ENCODE data around the gene TBC1D22A. TPM values are rescaled to one million over a fixed set of nuclear protein-coding genes. Genes with fewer than 3 reads are reported as not detected.

Gene TBC1D22A
- total and polyA plus RNA-seq, 10 of the 15 experiments (the other 5 are each of a cell fraction or from before 2014, with no cell fraction given) = 0.63 to 44.7 (median 27.4) TPM

GRCh38 chr22:46963672-46964545, 201.5 kb downstream of the TBC1D22A start:
- intact Hi-C loops (cut with micrococcal nuclease; ENCODE audit: unreplicated experiment) (no loop called here), in situ Hi-C loops (cut with MboI) (loop anchor here (5.0 kb wide), 1 partner anchor 48 kb away; no protein-coding TSS in a partner anchor)
- no peak for FAIRE-seq
- ChIA-PET POLR2A (no interaction called here), SMC1A (ENCODE audit: uncharacterized antibody, unreplicated experiment) (no interaction called here), RAD21 (ENCODE audit: unreplicated experiment) (no interaction called here), CTCF (no interaction called here)
- Histone ChIP-seq H3K4me1 (ENCODE audit: control insufficient read depth, insufficient read depth, low read length) (peaks cover 6% of the 10 kb centered on the region; the same call in 1 of the 2 replicates), H4K20me1 (ENCODE audit: control insufficient read depth, insufficient read depth) (peaks cover 7% of the 10 kb centered on the region; the same call in 1 of the 2 replicates), H3K36me3 (ENCODE audit: control insufficient read depth in 2 of 2, insufficient read depth in 2 of 2, low read length in 1 of 2) (peaks cover 0 to 6% of the 10 kb centered on the region in 2 experiments; a peak in 3 of 4 replicates), H3K9ac (ENCODE audit: control insufficient read depth, insufficient read depth, low read length) (no peak overlapping the region), H3K9me3 (replicated peaks; ENCODE audit: control insufficient read depth, insufficient read depth, low read length) (no peaks in the 10 kb centered on the region), H2AFZ (ENCODE audit: control insufficient read depth, low read depth, low read length) (no peak overlapping the region), H3K27me3 (replicated peaks in 1 of 2; ENCODE audit: control insufficient read depth in 2 of 2, insufficient read depth in 2 of 2, low read length in 1 of 2) (no peaks in the 10 kb centered on the region), H3K4me3 (no peak overlapping the region), H3K79me2 (ENCODE audit: control insufficient read depth, insufficient read depth, low read length) (no peaks in the 10 kb centered on the region), H3K27ac (ENCODE audit: control insufficient read depth, insufficient read depth) (no peak overlapping the region), H3K4me2 (ENCODE audit: control insufficient read depth, insufficient read depth) (no peak overlapping the region)
- WGBS (ENCODE audit: insufficient coverage, insufficient replicate concordance, low lambda C conversion rate, missing lambda C conversion rate) = 95% methylated on average over 16 of the region's 16 CpGs
- BruUV-seq (replicated peaks) = no TSS peak
- ATAC-seq = no peak
- TF ChIP-seq ZBED1 (IDR thresholded peaks at IDR 0.05; ENCODE audit: borderline replicate concordance) (no peak), ZBTB4 (CRISPR knock-in tag; IDR thresholded peaks at IDR 0.05) (no peak), RCOR1 (conservative IDR thresholded peaks at IDR 0.05; ENCODE audit: low read depth, low read length) (no peak), ATF3 (IDR thresholded peaks at IDR 0.05; ENCODE audit: borderline replicate concordance, extremely low read depth, low read depth, low read length) (no peak)
- DNase-seq (ENCODE audit: low read depth, low spot score) = no peak

All from GM12878 (cell line).